ENCODE measurements around the gene MAGEB6B. TPM values are rescaled to one million over a fixed set of nuclear protein-coding genes. Genes with fewer than 3 reads are reported as not detected.

MAGEB6B gene
- total RNA-seq, 4 donors from 2014 or later = not detected

GRCh38 chrX:26208012-26208411 is 47.6 kb downstream of the MAGEB6B start:
- DNase-seq = no peak
- Histone ChIP-seq H3K9me3 (no peaks in the 10 kb centered on the region), H3K27ac (no peak overlapping the region), H3K4me3 (no peak overlapping the region), H3K36me3 (no peaks in the 10 kb centered on the region), H3K27me3 (no peaks in the 10 kb centered on the region), H3K4me1 (no peaks in the 10 kb centered on the region)
- no peak for TF ChIP-seq POLR2A (IDR thresholded peaks at IDR 0.05)
- no peak for TF ChIP-seq CTCF (IDR thresholded peaks at IDR 0.05)

Other genes starting within 250 kb of the MAGEB6B start
- gene MAGEB18, start 22.3 kb upstream of the MAGEB6B start, total RNA-seq = not detected
- not detected for gene MAGEB6, start 31.8 kb downstream of the MAGEB6B start, total RNA-seq
- gene MAGEB5, start 55.6 kb downstream of the MAGEB6B start, total RNA-seq = not detected